HG03342 (cell line): ENCODE measurements around the gene LPP.
"Not testable (repeated sequence)": the region's sequence is repeated elsewhere in the genome, so short reads cannot be mapped to it uniquely, and the experiment has no call there.

Experiments used
- ATAC-seq: cut with Tn5 transposase; IDR thresholded peaks from one replicate; pipeline ENCODE4 v1.9.1; 2021; ENCODE audit warnings: mild to moderate bottlenecking, moderate library complexity; ENCODE audit not compliant: unreplicated experiment

The LPP gene

GRCh38 chr3:188685789-188686188 lies 531.8 kb downstream of the LPP start:
- no peak for ATAC-seq

GRCh38 chr3:188686324-188686723 lies 532.4 kb downstream of the LPP start:
- ATAC-seq: no peak

GRCh38 chr3:188687389-188687788 lies 533.4 kb downstream of the LPP start:
- no peak for ATAC-seq

DNA sequence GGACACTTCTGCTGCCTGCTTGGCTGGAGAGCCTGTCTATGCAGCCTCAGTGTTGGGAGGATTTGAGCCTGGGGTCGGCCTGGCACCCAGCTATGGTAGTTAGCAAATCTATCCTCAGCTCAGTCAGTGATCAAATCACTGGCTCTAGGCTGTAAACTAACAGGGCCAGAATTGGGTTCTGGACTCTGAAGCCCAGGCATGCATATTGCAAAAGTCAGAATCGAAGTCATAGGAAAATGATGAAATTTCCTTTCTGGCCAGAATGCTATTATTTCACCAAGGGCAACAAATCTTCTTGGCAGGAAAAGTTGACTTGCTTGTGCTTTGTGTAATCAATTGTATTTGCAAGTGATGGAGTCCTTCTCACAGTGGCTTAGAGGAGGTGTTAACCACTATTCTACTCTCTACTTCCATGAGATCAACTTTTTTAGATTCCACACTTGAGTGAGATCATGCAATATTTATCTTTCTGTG lies 535.2 kb downstream of the LPP start:
- no peak for ATAC-seq

GRCh38 chr3:188690064-188690463 lies 536.1 kb downstream of the LPP start:
- ATAC-seq: no peak

- ATAC-seq: no peak
These were observed 537.0 kb downstream of the LPP start for GRCh38 chr3:188691004-188691403.

DNA sequence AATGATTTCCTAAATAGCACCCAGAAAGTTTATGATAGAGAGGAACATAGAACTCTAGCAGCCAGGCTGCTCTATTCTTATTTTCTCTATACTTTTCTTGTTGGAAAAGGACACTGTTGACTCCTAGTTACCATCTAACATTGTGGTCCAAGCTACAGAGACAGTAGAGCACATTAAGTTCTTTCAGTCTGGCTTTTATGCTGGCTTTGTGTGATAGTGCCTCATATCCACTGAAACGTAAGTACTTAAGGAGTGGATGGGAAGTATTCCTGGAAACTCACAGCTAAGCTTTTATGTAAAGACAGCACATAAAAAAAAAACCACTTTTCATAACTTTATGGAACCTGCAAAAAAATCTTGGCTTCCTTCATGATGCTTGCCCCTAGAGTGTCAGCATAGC lies 537.7 kb downstream of the LPP start:
- ATAC-seq: no peak

DNA sequence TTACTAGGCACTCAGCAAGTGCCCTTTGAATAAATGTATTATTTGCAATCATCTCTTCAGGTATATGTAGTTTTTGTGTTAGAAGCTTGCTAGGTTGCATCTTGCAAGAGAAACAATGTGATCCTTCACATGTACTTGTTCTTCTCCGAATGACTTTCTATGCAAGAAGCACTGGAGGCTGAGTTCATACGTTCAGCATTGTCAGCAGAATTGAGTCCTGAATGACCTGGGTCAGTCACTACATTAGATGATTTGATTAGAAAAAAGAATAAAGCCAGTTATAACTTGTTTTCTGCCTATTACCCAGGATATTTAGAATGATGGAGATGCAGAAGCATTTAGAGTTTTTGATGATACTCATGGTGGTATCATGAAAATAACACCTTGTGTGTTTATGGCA lies 538.7 kb downstream of the LPP start:
- ATAC-seq: no peak

DNA sequence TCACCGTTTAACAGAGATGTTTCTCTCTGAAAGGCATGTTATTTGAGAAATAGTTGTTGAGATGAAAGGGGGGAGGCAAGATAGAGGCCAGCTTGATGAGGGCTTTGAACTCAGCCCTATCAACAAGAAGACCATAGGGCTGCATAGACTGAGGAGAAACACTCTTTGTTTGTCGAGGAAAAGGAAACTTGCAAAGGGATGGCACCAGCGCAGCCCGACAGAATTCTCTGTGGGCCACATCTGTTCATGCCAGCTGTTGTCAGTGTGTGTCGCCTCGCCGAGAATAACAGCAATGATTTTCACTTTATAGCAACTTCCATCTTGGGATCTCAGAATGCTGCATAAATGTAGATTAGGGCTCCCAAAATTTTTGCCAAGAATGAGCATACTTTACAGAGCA lies 539.5 kb downstream of the LPP start:
- no peak for ATAC-seq

DNA sequence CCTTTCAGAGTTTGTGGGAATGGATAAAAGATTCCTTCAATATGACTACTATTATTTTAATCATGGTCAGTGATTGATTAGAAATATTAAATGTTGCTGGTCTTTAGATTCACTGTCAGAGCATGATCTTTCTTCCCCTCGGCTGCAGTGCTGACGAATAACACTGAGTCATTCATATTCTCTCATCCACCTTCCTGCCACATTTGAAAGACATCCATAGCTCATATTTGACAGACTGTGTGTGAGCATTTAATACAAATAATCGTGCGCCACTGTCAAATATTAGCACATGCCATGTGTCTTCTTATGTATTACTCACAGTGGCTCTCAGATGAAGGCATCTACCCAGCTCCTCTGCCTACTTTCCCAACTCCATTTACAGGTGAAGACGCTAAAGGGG lies 541.3 kb downstream of the LPP start:
- no peak for ATAC-seq

GRCh38 chr3:188697127-188697526 lies 543.2 kb downstream of the LPP start:
- peak; percentile 88 for ATAC-seq

DNA sequence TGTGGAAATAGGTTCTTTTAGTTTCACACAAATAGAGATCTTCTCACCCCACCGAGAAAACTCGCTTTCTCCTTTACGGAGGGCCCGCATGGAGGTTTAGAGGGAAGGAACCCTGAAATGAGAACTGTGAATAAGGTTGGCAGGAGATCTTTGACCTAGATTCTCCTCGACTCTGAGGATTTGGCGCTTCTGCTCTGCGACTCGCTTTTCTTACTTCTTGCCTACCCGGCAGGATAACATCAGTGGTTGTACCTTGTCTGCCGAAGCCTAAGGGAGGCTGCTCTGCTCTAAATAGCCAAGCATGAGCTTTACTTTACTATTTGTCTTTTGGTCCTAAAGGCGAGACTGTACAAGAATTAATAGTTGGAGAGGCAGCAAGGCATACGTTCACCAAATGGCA lies 544.5 kb downstream of the LPP start:
- no peak for ATAC-seq

GRCh38 chr3:188700501-188700900 lies 546.5 kb downstream of the LPP start:
- ATAC-seq: no peak

DNA sequence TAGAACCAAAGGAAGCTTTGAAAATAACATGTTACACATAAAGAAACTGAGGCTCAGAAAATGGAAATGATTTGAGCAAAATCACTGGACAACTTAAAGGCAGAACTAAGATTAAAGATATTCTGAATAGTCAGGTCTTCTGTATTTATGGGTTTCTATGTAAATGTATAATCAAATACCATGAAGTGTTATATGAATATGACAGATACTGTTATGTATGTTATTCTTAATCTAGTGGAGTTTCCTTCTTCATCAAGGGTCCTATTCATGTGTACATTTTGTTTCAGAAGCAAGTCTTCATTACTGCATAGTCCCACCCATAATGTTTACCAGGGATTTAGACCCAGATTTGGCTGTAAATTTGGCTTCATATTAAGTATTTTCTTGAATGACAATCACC lies 547.0 kb downstream of the LPP start:
- no peak for ATAC-seq

GRCh38 chr3:188701485-188701969 lies 547.6 kb downstream of the LPP start:
- ATAC-seq: no peak

- not testable (repeated sequence) for ATAC-seq
These were observed 548.1 kb downstream of the LPP start for GRCh38 chr3:188702028-188702427.

- ATAC-seq: no peak
These were observed 552.2 kb downstream of the LPP start for GRCh38 chr3:188706176-188706575.

GRCh38 chr3:188706599-188706998 lies 552.6 kb downstream of the LPP start:
- ATAC-seq: no peak

GRCh38 chr3:188707381-188708288 lies 553.7 kb downstream of the LPP start:
- no peak for ATAC-seq

DNA sequence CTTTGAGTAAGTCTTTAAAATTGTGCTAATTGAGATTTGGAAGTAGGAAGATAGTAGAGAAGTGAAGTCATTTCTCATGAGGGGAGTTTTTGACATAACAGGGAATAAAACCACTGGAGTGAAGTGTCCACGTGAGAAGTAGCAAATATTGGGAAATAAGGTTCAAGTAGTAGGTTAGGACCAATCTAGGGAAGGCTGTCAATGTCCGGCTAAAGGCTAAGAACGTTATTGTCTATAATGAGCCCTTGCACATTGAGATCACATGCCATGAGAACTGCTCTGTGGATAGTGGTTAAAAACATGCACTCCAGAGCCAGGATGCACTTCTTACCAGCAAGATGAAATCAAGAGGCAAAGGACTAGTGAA lies 557.9 kb downstream of the LPP start:
- no peak for ATAC-seq

- ATAC-seq: no peak
These were observed 558.4 kb downstream of the LPP start for GRCh38 chr3:188712248-188712924.

- ATAC-seq: no peak
These were observed 559.0 kb downstream of the LPP start for GRCh38 chr3:188712991-188713390.
